AML-193 (cell line): ENCODE measurements around the gene TRIP12.
"Not testable (repeated sequence)": the region's sequence is repeated elsewhere in the genome, so short reads cannot be mapped to it uniquely, and the experiment has no call there.

Experiments used
- DNase-seq, 2 experiments: peaks; one replicate each; lab custom pipeline; 2025; lab: John Stamatoyannopoulos, UW

Gene TRIP12

GRCh38 chr2:229831805-229832509, 89.9 kb downstream of the TRIP12 start:
- no peak for DNase-seq

- DNase-seq, result no peak
Observed at GRCh38 chr2:229825476-229825875, 96.3 kb downstream of the TRIP12 start.

- no peak for DNase-seq
Observed at GRCh38 chr2:229821316-229821715, 100.5 kb downstream of the TRIP12 start.

GRCh38 chr2:229818230-229818629, 103.6 kb downstream of the TRIP12 start:
- no peak for DNase-seq

GRCh38 chr2:229815858-229816257, 106.0 kb downstream of the TRIP12 start:
- no peak for DNase-seq

- DNase-seq, result no peak
Observed at GRCh38 chr2:229815342-229815741, 106.5 kb downstream of the TRIP12 start.

GRCh38 chr2:229810786-229811185, 111.0 kb downstream of the TRIP12 start:
- DNase-seq, result no peak

- no peak for DNase-seq
Observed at GRCh38 chr2:229805559-229805958, 116.2 kb downstream of the TRIP12 start.

GRCh38 chr2:229802785-229803184, 119.0 kb downstream of the TRIP12 start:
- DNase-seq, result no peak

GRCh38 chr2:229800997-229801754, 120.6 kb downstream of the TRIP12 start:
- peak; percentile 21 to 48 for DNase-seq

GRCh38 chr2:229798446-229799155, 123.2 kb downstream of the TRIP12 start:
- DNase-seq, result no peak

- DNase-seq, result no peak
Observed at GRCh38 chr2:229795058-229795457, 126.8 kb downstream of the TRIP12 start.

GRCh38 chr2:229794636-229795035, 127.2 kb downstream of the TRIP12 start:
- no peak for DNase-seq

- DNase-seq, result not testable (repeated sequence)
Observed at GRCh38 chr2:229786289-229786688, 135.5 kb downstream of the TRIP12 start.

- no peak for DNase-seq
Observed at GRCh38 chr2:229784791-229785190, 137.0 kb downstream of the TRIP12 start.

- no peak for DNase-seq
Observed at GRCh38 chr2:229783108-229783721, 138.6 kb downstream of the TRIP12 start.

GRCh38 chr2:229780856-229781773, 140.7 kb downstream of the TRIP12 start:
- DNase-seq, result peak; percentile 47 to 60

- DNase-seq, result no peak
Observed at GRCh38 chr2:229779650-229780049, 142.2 kb downstream of the TRIP12 start.

- no peak for DNase-seq
Observed at GRCh38 chr2:229777716-229778115, 144.1 kb downstream of the TRIP12 start.

GRCh38 chr2:229775614-229776313, 146.0 kb downstream of the TRIP12 start:
- no peak for DNase-seq

- no peak for DNase-seq
Observed at GRCh38 chr2:229774237-229774636, 147.6 kb downstream of the TRIP12 start.
